Karpas-422 (cell line): Measurements from ENCODE around the gene DNAI1. TPM values are rescaled to one million over a fixed set of nuclear protein-coding genes. Genes with fewer than 3 reads are reported as not detected.

ENCODE experiments used
- DNase-seq: peaks from one replicate; pipeline ENCODE4 v3.0.0-alpha.2; 2015
- H2AFZ ChIP-seq: fragments of 200-600 bp; sonication (generic); 2 replicates; pipeline ENCODE4 v1.6.1; 2014; ENCODE audit warnings: antibody characterized with exemption, low read length, mixed read lengths
- H3K27ac ChIP-seq: fragments of 200-600 bp; sonication (generic); 2 replicates; pipeline ENCODE4 v1.5.1; 2014; ENCODE audit warnings: mild to moderate bottlenecking, low read length, moderate library complexity
- H3K27me3 ChIP-seq: fragments of 200-600 bp; sonication (generic); 2 replicates; pipeline ENCODE4 v1.6.1; 2014; ENCODE audit warnings: low read length, mixed read lengths
- H3K36me3 ChIP-seq: fragments of 200-600 bp; sonication (generic); 2 replicates; pipeline ENCODE4 v1.6.1; 2014; ENCODE audit warnings: low read length, mixed read lengths; ENCODE audit not compliant: insufficient read depth
- H3K4me1 ChIP-seq: fragments of 200-600 bp; sonication (generic); 2 replicates; pipeline ENCODE4 v1.6.1; 2014; ENCODE audit warnings: mild to moderate bottlenecking, low read length, mixed read lengths
- H3K4me2 ChIP-seq: fragments of 200-600 bp; sonication (generic); 2 replicates; pipeline ENCODE4 v1.6.1; 2014; ENCODE audit warnings: low read length, low read depth, mild to moderate bottlenecking; ENCODE audit not compliant: poor library complexity, severe bottlenecking
- H3K4me3 ChIP-seq: fragments of 200-600 bp; sonication (generic); 2 replicates; pipeline ENCODE4 v1.5.1; 2014; ENCODE audit warnings: mild to moderate bottlenecking, antibody characterized with exemption, low read length, mixed read lengths
- H3K79me2 ChIP-seq: fragments of 200-600 bp; sonication (generic); 2 replicates; pipeline ENCODE4 v1.6.1; 2014; ENCODE audit warnings: mild to moderate bottlenecking, low read length, mixed read lengths
- H3K9ac ChIP-seq: fragments of 200-600 bp; sonication (generic); 2 replicates; pipeline ENCODE4 v1.6.0; 2014; ENCODE audit warnings: low read length
- H3K9me2 ChIP-seq: fragments of 200-600 bp; sonication (generic), shearing (Covaris generic); replicated peaks from 2 replicates; pipeline ENCODE4 v1.6.0; 2014; ENCODE audit warnings: mild to moderate bottlenecking, low read length, moderate library complexity; ENCODE audit not compliant: insufficient read depth
- H3K9me3 ChIP-seq: fragments of 300-700, 200-600 bp; sonication (generic); 2 replicates; pipeline ENCODE4 v1.6.1; 2014; ENCODE audit warnings: low read length, mixed read lengths
- H4K20me1 ChIP-seq: fragments of 200-600 bp; sonication (generic); 2 replicates; pipeline ENCODE4 v1.6.1; 2014; ENCODE audit warnings: mild to moderate bottlenecking, antibody characterized with exemption, low read length, low read depth; ENCODE audit not compliant: insufficient read depth
- total RNA-seq: library from RNA; depleted of rRNA; stranded (reverse); fragments of >200 nt; shearing (Covaris generic); gene quantifications from 2 replicates; pipeline ENCODE4 v1.2.3, GENCODE V29; 2014; ENCODE audit warnings: low replicate concordance

Gene DNAI1
- total RNA-seq, 1 experiment from 2014 or later = 3.4 TPM

DNA sequence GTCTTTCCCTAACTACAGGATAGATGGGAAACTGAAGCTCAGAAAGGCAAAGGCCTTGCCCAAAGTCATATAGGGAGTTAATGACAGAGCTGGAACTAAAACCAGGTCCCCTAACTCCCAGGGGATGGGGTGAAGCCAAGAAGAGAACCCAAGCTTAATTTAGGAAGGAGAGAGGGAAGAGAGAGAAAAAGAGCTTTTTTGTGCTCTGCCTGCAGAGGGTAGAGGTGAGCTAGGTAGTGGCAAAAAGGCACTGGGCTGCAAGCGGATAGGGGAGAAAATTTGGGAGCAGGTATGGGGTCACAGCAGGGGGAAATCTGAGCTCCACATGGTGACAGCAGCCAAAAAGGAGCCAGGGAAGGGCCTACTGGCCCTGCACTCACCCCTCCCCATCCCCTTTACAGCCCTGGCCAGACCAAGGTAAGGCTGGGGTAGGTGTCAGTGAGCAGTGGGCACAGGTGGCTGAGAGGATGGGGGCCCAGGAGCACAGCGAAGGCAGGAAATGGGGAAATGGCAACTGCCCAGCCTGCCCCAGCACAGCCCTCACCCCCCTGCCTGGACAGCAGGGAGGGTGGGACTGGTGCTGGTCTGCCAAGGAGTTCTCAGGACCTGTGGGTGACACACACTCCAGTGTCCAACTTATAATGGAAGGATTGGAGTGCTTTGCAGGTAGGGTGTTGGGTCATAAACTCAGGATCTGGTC lies 60.9 kb downstream of the DNAI1 start:
- peak overlapping the region; percentile 46 for H3K9ac ChIP-seq
- H4K20me1 ChIP-seq = no peaks in the 10 kb centered on the region; the same call in 1 of the 2 replicates
- peak; percentile 80 for DNase-seq
- no peaks in the 10 kb centered on the region for H3K27me3 ChIP-seq
- peak overlapping the region; percentile 42 for H3K4me3 ChIP-seq
- H3K4me2 ChIP-seq = peak overlapping the region; percentile 66
- no peaks in the 10 kb centered on the region for H3K36me3 ChIP-seq
- H3K9me2 ChIP-seq = no peaks in the 10 kb centered on the region
- peaks cover 86% of the 10 kb centered on the region for H3K4me1 ChIP-seq
- H3K27ac ChIP-seq = peak overlapping the region; percentile 90
- H2AFZ ChIP-seq = no peak overlapping the region
- H3K79me2 ChIP-seq = no peaks in the 10 kb centered on the region
- H3K9me3 ChIP-seq = no peaks in the 10 kb centered on the region

DNA sequence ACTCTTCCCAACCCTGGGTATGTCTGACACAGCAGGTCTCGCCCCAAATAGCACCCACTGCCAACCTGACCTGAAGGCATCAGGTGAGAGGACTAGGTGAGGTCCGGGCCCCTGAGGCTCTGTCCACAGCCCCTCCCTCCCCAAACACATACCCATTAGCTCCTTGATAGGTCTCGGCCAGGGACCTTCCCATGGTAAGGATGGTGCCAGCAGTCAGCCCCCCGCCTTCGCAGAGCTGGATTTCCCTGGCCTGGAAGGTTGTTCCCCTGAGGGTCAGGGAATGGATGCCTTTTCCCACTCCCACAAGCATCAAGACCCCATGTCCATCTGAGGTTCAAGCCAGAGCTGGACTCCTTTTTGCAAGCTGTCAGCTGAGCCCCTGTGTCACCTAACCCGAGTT lies 61.5 kb downstream of the DNAI1 start:
- no peaks in the 10 kb centered on the region for H3K9me2 ChIP-seq
- H3K4me3 ChIP-seq = peak overlapping the region; percentile 42; the same call in 1 of the 2 replicates
- no peaks in the 10 kb centered on the region for H3K36me3 ChIP-seq
- H3K9ac ChIP-seq = peak overlapping the region; percentile 46
- peaks cover 80% of the 10 kb centered on the region for H3K4me1 ChIP-seq
- no peaks in the 10 kb centered on the region for H3K79me2 ChIP-seq
- H3K27me3 ChIP-seq = no peaks in the 10 kb centered on the region
- H3K4me2 ChIP-seq = peak overlapping the region; percentile 66
- H2AFZ ChIP-seq = no peak overlapping the region
- peak overlapping the region; percentile 90; the same call in 1 of the 2 replicates for H3K27ac ChIP-seq
- H3K9me3 ChIP-seq = no peaks in the 10 kb centered on the region
- no peaks in the 10 kb centered on the region; the same call in 1 of the 2 replicates for H4K20me1 ChIP-seq
- DNase-seq = no peak

DNA sequence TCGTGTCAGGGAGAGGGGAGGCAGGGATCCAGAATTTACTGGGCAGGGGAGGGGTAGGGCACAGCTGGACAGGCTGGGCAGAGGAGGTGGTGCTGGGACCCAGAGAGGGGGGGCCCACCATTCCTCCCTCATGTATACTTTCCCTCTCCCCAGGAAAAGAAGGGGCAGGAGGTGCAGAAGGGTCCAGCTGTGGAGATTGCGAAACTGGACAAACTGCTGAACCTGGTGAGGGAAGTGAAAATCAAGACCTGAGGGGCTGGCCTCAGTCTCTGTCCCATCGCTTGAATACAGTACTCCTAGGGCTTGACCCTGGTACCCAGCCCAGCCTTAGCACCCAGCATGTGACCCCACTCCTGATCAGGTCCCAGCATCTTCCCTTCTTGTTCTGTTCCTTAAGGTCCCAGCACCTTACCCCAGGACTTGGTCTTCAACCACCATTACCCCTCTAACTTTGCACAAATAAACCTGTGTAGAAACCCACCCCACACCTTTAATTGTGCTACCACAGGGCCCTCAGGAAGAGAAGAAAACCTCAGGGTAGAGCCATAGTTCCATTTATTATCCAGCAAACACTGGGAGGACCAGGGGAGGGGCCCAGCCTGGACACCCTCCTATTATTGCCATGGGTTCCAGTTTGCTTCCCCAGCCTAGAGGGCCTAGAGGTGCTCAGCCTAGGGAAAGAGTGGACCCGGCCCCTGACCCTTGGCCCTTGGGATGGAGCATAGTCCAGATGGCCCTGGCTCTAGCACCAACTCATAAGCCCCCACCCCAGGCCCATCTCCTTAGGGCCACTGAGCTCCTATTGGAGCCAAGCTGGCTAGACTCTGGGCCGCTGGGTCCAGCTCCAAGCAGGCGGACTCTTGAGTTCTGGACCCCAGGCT lies 62.1 kb downstream of the DNAI1 start:
- no peaks in the 10 kb centered on the region for H3K27me3 ChIP-seq
- H3K9me3 ChIP-seq = no peaks in the 10 kb centered on the region
- H3K27ac ChIP-seq = peak overlapping the region; percentile 90; the same call in 1 of the 2 replicates
- no peak overlapping the region for H2AFZ ChIP-seq
- H3K4me1 ChIP-seq = peaks cover 73% of the 10 kb centered on the region
- H3K4me2 ChIP-seq = peak overlapping the region; percentile 76
- H4K20me1 ChIP-seq = no peaks in the 10 kb centered on the region; the same call in 1 of the 2 replicates
- no peaks in the 10 kb centered on the region for H3K36me3 ChIP-seq
- H3K4me3 ChIP-seq = peak overlapping the region; percentile 70; the same call in 1 of the 2 replicates
- H3K79me2 ChIP-seq = no peaks in the 10 kb centered on the region
- no peaks in the 10 kb centered on the region for H3K9me2 ChIP-seq
- H3K9ac ChIP-seq = peak overlapping the region; percentile 73
- DNase-seq = no peak

DNA sequence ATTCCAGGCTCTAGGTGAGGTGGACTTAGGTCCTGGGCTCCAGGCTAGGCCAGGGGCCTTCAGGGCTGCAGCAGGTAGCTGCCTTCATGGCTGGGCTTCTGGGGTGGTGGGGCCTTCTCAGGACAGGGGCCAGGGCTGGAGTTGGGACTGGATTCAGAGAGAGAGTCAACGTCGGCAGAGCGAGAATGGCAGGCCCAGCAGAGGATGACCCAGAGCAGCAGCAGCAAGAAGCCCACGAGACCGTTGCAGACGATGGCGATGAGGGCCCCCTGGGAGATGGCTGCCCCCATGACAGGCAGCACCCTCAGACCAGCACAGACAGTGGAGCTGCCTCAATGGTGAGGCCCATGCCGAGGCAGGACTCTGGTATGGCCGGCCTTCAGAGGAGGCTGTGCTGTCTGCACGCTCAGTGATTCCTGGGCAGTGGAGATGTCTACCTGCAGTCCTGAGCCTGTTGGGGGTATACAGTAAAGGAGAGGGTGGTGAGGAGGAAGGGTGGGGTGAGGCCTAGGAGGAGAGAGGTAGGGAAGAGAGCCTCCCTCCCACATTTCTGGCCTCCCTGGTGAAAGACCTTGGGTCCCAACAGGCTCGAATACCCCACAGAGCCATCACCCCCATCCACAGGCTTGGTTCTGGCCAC lies 62.9 kb downstream of the DNAI1 start:
- H3K4me2 ChIP-seq = peak overlapping the region; percentile 76
- H3K27me3 ChIP-seq = no peaks in the 10 kb centered on the region

DNA sequence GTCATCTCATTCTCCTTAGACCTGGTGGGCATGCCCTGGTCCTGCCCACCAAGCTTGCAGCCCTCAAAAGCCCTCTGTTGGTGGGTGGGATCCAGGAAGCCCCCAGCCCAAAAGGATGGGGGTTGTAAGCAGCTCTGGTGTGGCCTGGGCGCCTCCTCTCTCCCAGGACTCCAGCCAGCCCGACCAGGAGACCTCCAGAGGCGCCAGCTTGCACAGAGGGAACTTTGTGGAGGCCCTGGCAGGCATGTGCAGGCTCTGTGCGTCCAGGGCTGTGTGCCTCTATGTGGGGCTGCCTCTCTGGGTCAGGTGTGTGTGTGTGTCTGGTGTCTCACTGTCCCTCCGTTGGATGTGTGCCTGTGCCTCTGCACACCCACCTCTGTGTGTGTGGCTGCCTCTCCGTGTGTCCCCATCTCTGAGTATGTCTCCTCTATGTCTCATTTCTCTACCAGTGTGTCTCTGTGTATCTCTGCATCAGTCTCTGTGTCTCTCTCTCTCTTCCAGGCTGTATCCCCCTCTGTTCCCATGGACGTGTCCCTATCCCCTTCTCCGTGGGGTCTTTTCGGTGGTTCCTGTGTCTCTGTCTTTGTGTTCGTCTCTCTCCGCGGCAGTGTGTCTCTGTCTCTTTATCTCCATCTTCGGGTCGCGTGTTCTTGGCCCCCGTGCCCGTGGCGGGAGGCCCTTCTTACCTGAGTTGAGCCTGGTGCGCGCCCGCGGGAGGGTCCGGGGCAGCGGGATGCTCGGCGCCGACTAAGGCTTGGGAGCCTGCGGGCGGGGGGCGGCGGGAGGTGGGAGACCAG lies 63.7 kb downstream of the DNAI1 start:
- Histone ChIP-seq H2AFZ (no peak overlapping the region), H3K36me3 (no peaks in the 10 kb centered on the region), H3K79me2 (no peaks in the 10 kb centered on the region), H3K4me1 (peaks cover 61% of the 10 kb centered on the region), H3K27ac (peak overlapping the region; percentile 56; the same call in 1 of the 2 replicates), H3K4me2 (peak overlapping the region; percentile 76), H3K9me3 (no peaks in the 10 kb centered on the region), H4K20me1 (no peaks in the 10 kb centered on the region; the same call in 1 of the 2 replicates), H3K4me3 (peak overlapping the region; percentile 70), H3K9me2 (no peaks in the 10 kb centered on the region), H3K9ac (peak overlapping the region; percentile 73), H3K27me3 (no peaks in the 10 kb centered on the region)
- peak; percentile 55 for DNase-seq

More for the DNA sequence above, 62.9 kb downstream of the DNAI1 start:
- Histone ChIP-seq H3K4me1 (peaks cover 65% of the 10 kb centered on the region), H3K9me3 (no peaks in the 10 kb centered on the region), H3K27ac (peak overlapping the region; percentile 90; the same call in 1 of the 2 replicates), H4K20me1 (no peaks in the 10 kb centered on the region; the same call in 1 of the 2 replicates), H3K9me2 (no peaks in the 10 kb centered on the region), H3K4me3 (peak overlapping the region; percentile 70), H2AFZ (no peak overlapping the region), H3K9ac (peak overlapping the region; percentile 73), H3K79me2 (no peaks in the 10 kb centered on the region), H3K36me3 (no peaks in the 10 kb centered on the region)
- no peak for DNase-seq

DNA sequence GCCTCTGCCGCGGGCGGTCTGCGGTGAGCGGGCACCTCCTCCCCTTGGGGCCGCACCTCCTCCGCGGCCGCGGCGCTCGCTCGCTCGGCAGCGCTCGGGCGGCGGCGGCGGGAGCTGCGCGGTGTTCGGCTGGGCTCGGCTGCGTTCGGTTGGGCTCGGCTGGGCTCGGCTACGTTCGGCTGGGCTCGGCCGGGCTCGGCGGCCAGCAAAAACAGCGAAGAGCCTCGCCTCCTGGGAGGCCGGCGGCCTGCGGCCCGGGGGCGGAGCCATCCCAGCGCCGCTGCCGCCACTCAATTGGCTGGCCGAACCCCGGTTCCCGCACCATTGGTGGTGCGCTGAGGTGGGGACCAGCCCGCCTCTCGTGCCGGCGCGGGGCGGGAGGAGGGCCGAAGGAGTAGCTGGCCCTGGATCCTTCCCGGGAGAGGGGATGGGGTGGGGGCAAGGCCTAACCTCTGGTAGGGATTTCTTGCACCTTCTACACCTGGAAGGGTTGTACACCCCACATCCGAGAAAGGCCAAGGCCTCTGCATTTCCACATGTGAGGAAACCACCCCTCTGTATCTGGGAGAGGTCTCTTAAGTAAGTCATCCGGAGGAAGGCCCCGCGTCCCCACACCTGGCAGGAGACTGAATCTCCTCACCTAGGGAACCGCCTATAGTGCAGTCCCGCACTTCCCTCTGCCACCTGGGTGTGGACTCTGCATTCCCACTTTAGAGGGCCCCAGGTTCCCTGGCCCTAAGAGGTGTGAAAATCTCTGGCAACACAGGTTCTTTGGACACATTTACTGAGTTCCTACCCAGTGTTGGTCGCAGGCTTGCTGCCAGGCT lies 64.6 kb downstream of the DNAI1 start, which contains the start of gene ENHO:
Gene ENHO, minus strand, starts transcription at position 20 of the 827 bp plus-strand sequence. CDS start 1,295 bp downstream, outside the sequence.
- no peaks in the 10 kb centered on the region for H3K36me3 ChIP-seq
- peak within 1 kb of the TSS; percentile 70 for H3K4me3 ChIP-seq
- peak within 1 kb of the TSS; percentile 56; the same call in 1 of the 2 replicates for H3K27ac ChIP-seq
- no peaks in the 10 kb centered on the region for H3K9me3 ChIP-seq
- H2AFZ ChIP-seq = peak within 1 kb of the TSS; percentile 51; the same call in 1 of the 2 replicates
- H3K4me2 ChIP-seq = peak within 1 kb of the TSS; percentile 76
- no peaks in the 10 kb centered on the region for H3K9me2 ChIP-seq
- peaks cover 52% of the 10 kb centered on the region for H3K4me1 ChIP-seq
- no peaks in the 10 kb centered on the region for H3K27me3 ChIP-seq
- H4K20me1 ChIP-seq = no peaks in the 10 kb centered on the region; the same call in 1 of the 2 replicates
- H3K79me2 ChIP-seq = no peaks in the 10 kb centered on the region
- peak within 1 kb of the TSS; percentile 73 for H3K9ac ChIP-seq
- DNase-seq = peak; percentile 96

DNA sequence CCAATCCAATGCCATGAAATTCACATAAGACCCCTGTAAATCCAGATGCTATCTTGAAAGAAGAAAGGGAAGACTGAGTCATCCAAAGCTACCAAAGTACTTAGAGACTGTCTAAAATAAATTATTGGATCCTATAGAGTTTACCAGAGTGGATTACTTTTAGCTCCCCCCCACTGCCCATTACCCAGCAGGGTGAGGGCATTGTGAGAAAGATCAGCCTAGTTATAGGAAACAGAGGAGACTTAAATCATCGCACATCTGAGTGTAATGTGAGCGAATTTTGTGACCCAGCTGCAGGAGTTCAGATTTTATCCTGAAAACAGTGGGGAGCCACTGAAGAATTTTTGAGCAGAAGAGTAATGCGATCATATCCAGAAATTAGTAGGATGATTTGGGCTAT lies 65.7 kb downstream of the DNAI1 start:
- no peak overlapping the region for H3K4me2 ChIP-seq
- no peaks in the 10 kb centered on the region; the same call in 1 of the 2 replicates for H4K20me1 ChIP-seq
- H3K27ac ChIP-seq = no peak overlapping the region
- no peaks in the 10 kb centered on the region for H3K9me2 ChIP-seq
- H3K36me3 ChIP-seq = no peaks in the 10 kb centered on the region
- H3K4me1 ChIP-seq = peaks cover 40% of the 10 kb centered on the region
- no peak overlapping the region for H3K9ac ChIP-seq
- no peak overlapping the region for H2AFZ ChIP-seq
- no peak overlapping the region for H3K4me3 ChIP-seq
- H3K79me2 ChIP-seq = no peaks in the 10 kb centered on the region
- no peak for DNase-seq
- no peaks in the 10 kb centered on the region for H3K9me3 ChIP-seq
- H3K27me3 ChIP-seq = no peaks in the 10 kb centered on the region
